HCT116 (cell line): ENCODE results near the gene MAP2K5. TPM values are rescaled to one million over a fixed set of nuclear protein-coding genes. Genes with fewer than 3 reads are reported as not detected.

Source experiments
- ATAC-seq: fragments of 200-7000 bp; cut with Tn5 transposase; 2 replicates; pipeline ENCODE4 v1.9.1; 2020; ENCODE audit warnings: mild to moderate bottlenecking, moderate library complexity
- BruUV-seq: library from RNA; stranded (reverse); fragments of 400-500 nt; replicated peaks from 2 replicates; lab custom pipeline; 2021; lab: Mats Ljungman, UMichigan
- CTCF ChIA-PET: fragments of 300-600 bp; sonication (Branson Sonifier 250); formaldehyde crosslinking; loops from one replicate; lab custom pipeline; 2021; ENCODE audit warnings: antibody characterized with exemption; lab: Charles Lee
- POLR2A ChIA-PET: fragments of 300-600, 350-600 bp; sonication (Branson Sonifier 250); formaldehyde crosslinking; loops from one replicate; lab custom pipeline; 2021; ENCODE audit warnings: antibody characterized with exemption; lab: Charles Lee
- RAD21 ChIA-PET, 2 experiments: fragments of 300-600 bp; sonication (Branson Sonifier 250); formaldehyde crosslinking; loops; one replicate each; lab custom pipeline; 2023; ENCODE audit warnings: low total read pairs in 2 of 2; ENCODE audit not compliant: uncharacterized antibody in 2 of 2, unreplicated experiment in 2 of 2, low non-redundant PET in 1 of 2; lab: Charles Lee
- DNase-seq: peaks from one replicate; pipeline ENCODE4 v3.0.0-alpha.2; 2010; ENCODE audit warnings: low read depth, low spot score
- H2AFZ ChIP-seq: fragments of 200-600 bp; shearing (Covaris generic), sonication (generic); 2 replicates; pipeline ENCODE4 v1.6.1; 2017; ENCODE audit warnings: low read depth, mixed run types, mixed read lengths, antibody characterized with exemption, low read length; ENCODE audit not compliant: poor library complexity, severe bottlenecking
- H3K27ac ChIP-seq: 2 replicates; pipeline ENCODE4 v1.5.1; 2012; ENCODE audit warnings: low read depth, low read length
- H3K27me3 ChIP-seq: fragments of 200-600 bp; sonication (generic); 2 replicates; pipeline ENCODE4 v1.6.1; 2016; ENCODE audit warnings: mixed run types, low read length, mixed read lengths; ENCODE audit not compliant: insufficient read depth
- H3K36me3 ChIP-seq, 2 experiments: fragments of 200-500 bp in 1 of 2; fragments of 200-600 bp in 1 of 2; sonication (Bioruptor generic) in 1 of 2; sonication (generic) in 1 of 2; 2 replicates each; pipeline versions ENCODE4 v1.5.1 to v1.6.1; 2014 to 2016; ENCODE audit warnings: low read length in 2 of 2, inconsistent platforms in 1 of 2, mixed read lengths in 1 of 2, mixed run types in 1 of 2; ENCODE audit not compliant: insufficient read depth in 2 of 2, control insufficient read depth in 1 of 2
- H3K4me1 ChIP-seq, 2 experiments: fragments of 200-600 bp in 1 of 2; sonication (generic) in 1 of 2; 2 replicates each; pipeline versions ENCODE4 v1.5.1 to v1.6.1; 2012 to 2017; ENCODE audit warnings: low read length in 2 of 2, inconsistent platforms in 1 of 2, mild to moderate bottlenecking in 1 of 2, mixed read lengths in 1 of 2, mixed run types in 1 of 2, moderate library complexity in 1 of 2; ENCODE audit not compliant: insufficient read depth in 2 of 2, control insufficient read depth in 1 of 2
- H3K4me2 ChIP-seq: fragments of 200-600 bp; sonication (generic); 2 replicates; pipeline ENCODE4 v1.6.1; 2017; ENCODE audit warnings: mixed run types, low read length, mixed read lengths
- H3K4me3 ChIP-seq, 2 experiments: fragments of 200-600 bp in 1 of 2; sonication (generic) in 1 of 2; replicated peaks in 1 of 2; 2 replicates each; pipeline ENCODE4 v1.5.1; 2011 to 2016; ENCODE audit warnings: low read length in 2 of 2, control low read depth in 1 of 2, low read depth in 1 of 2, mild to moderate bottlenecking in 1 of 2, mixed read lengths in 1 of 2, mixed run types in 1 of 2
- H3K79me2 ChIP-seq: fragments of 200-600 bp; sonication (generic); 2 replicates; pipeline ENCODE4 v1.6.1; 2017; ENCODE audit warnings: mild to moderate bottlenecking, mixed run types, low read length, moderate library complexity, mixed read lengths; ENCODE audit not compliant: insufficient read depth
- H3K9ac ChIP-seq: fragments of 200-600 bp; sonication (generic); 2 replicates; pipeline ENCODE4 v1.6.1; 2016; ENCODE audit warnings: low read length, mixed read lengths
- H3K9me2 ChIP-seq: fragments of 200-600 bp; sonication (generic), shearing (Covaris generic); 2 replicates; pipeline ENCODE4 v1.6.1; 2017; ENCODE audit warnings: mixed run types, mild to moderate bottlenecking, moderate library complexity; ENCODE audit not compliant: insufficient read depth
- H3K9me3 ChIP-seq, 2 experiments: fragments of 200-500 bp in 1 of 2; fragments of 200-600 bp in 1 of 2; sonication (Bioruptor generic) in 1 of 2; sonication (generic) in 1 of 2; 2 replicates each; pipeline ENCODE4 v1.6.1; 2014 to 2017; ENCODE audit warnings: low read length in 2 of 2, mixed read lengths in 2 of 2, inconsistent platforms in 1 of 2, low read depth in 1 of 2, mild to moderate bottlenecking in 1 of 2, mixed run types in 1 of 2, moderate library complexity in 1 of 2; ENCODE audit not compliant: control insufficient read depth in 1 of 2, insufficient read depth in 1 of 2
- H4K20me1 ChIP-seq: fragments of 200-600 bp; sonication (generic), shearing (Covaris generic); 2 replicates; pipeline ENCODE4 v1.6.1; 2017; ENCODE audit warnings: mixed run types, mild to moderate bottlenecking, moderate library complexity; ENCODE audit not compliant: insufficient read depth
- CEBPB ChIP-seq: IDR thresholded peaks from 2 replicates; pipeline ENCODE4 v1.6.1; 2012; ENCODE audit warnings: low read depth
- ELF1 ChIP-seq: IDR thresholded peaks from 2 replicates; pipeline ENCODE4 v1.6.1; 2012; ENCODE audit warnings: low read depth, borderline replicate concordance
- EZH2 ChIP-seq: fragments of 200-600 bp; sonication (generic); IDR thresholded peaks from 2 replicates; pipeline ENCODE4 v1.6.1; 2017; ENCODE audit warnings: antibody characterized with exemption, mixed run types
- EZH2phosphoT487 ChIP-seq: fragments of 200-600 bp; IDR thresholded peaks from 2 replicates; pipeline ENCODE4 v1.6.1; 2018; ENCODE audit warnings: antibody characterized with exemption, borderline replicate concordance
- FOSL1 ChIP-seq: IDR thresholded peaks from 2 replicates; pipeline ENCODE4 v1.6.1; 2012; ENCODE audit warnings: low read depth
- JUND ChIP-seq: IDR thresholded peaks from 2 replicates; pipeline ENCODE4 v1.6.1; 2012
- POLR2AphosphoS5 ChIP-seq: IDR thresholded peaks from 2 replicates; pipeline ENCODE4 v1.6.1; 2011; ENCODE audit warnings: mild to moderate bottlenecking, low read depth, low read length, moderate library complexity
- RAD21 ChIP-seq: IDR thresholded peaks from 2 replicates; pipeline ENCODE4 v1.6.1; 2012; ENCODE audit warnings: low read depth, mild to moderate bottlenecking
- SIN3A ChIP-seq: IDR thresholded peaks from 2 replicates; pipeline ENCODE4 v1.6.1; 2012; ENCODE audit warnings: low read depth
- SP1 ChIP-seq: IDR thresholded peaks from 2 replicates; pipeline ENCODE4 v1.6.1; 2012; ENCODE audit warnings: low read depth
- SRF ChIP-seq: IDR thresholded peaks from 2 replicates; pipeline ENCODE4 v1.6.1; 2012; ENCODE audit warnings: low read depth
- YY1 ChIP-seq: IDR thresholded peaks from 2 replicates; pipeline ENCODE4 v1.6.1; 2011; ENCODE audit warnings: low read length, low read depth, moderate library complexity, mild to moderate bottlenecking; ENCODE audit not compliant: insufficient replicate concordance; ENCODE audit errors: extremely low read depth
- ZFX ChIP-seq: fragments of 450-650 bp; IDR thresholded peaks from 2 replicates; pipeline ENCODE4 v1.6.1; 2017
- ZNF274 ChIP-seq: fragments of 200-500 bp; sonication (Bioruptor generic); IDR thresholded peaks from 2 replicates; pipeline ENCODE4 v1.6.1; 2014; ENCODE audit warnings: mild to moderate bottlenecking, low read depth, low read length, inconsistent platforms
- intact Hi-C: fragments of 100-400 bp; cut with micrococcal nuclease; formaldehyde crosslinking; loops from 2 replicates; pipeline ENCODE4 v1.10.0; 2022
- total RNA-seq: library from RNA; stranded (reverse); gene quantifications from one replicate; pipeline ENCODE4 v1.2.1, GENCODE V29; 2021; ENCODE audit not compliant: unreplicated experiment
- TF ChIP-seq, protein P1 (sequence below): IDR thresholded peaks from 2 replicates; pipeline ENCODE4 v1.6.1; 2012
- TF ChIP-seq, protein P2 (sequence below): IDR thresholded peaks from 2 replicates; pipeline ENCODE4 v1.6.1; 2011; ENCODE audit warnings: mild to moderate bottlenecking, low read length, moderate library complexity; ENCODE audit not compliant: insufficient replicate concordance; ENCODE audit errors: extremely low read depth
- TF ChIP-seq, protein P3 (sequence below): IDR thresholded peaks from 2 replicates; pipeline ENCODE4 v1.6.1; 2012; ENCODE audit warnings: low read depth

The MAP2K5 gene
- total RNA-seq, 1 experiment from 2014 or later: 15.6 TPM

DNA sequence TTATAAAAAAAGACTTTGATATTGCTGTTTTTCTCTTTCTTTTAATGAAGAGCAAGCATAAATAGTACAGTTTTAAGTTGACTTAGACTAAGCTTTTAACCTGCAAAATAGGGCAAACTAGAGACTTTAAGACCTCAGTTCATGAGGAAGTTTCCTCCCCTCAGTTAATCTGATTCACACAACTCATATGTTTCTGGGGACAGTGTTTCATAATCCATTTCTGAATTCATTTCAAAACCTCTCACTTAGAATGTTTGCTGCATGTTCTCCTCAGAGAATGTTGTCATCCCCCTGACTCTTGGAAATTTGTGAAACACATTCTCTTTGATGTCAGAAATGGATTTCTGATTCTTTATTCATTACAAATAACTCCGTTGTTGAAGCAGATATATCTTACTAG is 203.5 kb downstream of the MAP2K5 start:
- no peak overlapping the region for H3K4me2 ChIP-seq
- H3K27ac ChIP-seq: no peak overlapping the region
- no peaks in the 10 kb centered on the region for H3K79me2 ChIP-seq
- intact Hi-C loops: no loop called here
- no peaks in the 10 kb centered on the region for H4K20me1 ChIP-seq
- ChIA-PET CTCF (no interaction called here), POLR2A (interaction anchor here (0.9 kb wide), 1 partner anchor 9 kb away, joined by 3 read pairs; no protein-coding TSS in a partner anchor), RAD21 (no interaction called here)
- no peaks in the 10 kb centered on the region for H3K9me3 ChIP-seq
- H3K9ac ChIP-seq: no peak overlapping the region
- no peaks in the 10 kb centered on the region for H3K27me3 ChIP-seq
- no peaks in the 10 kb centered on the region for H3K4me1 ChIP-seq
- DNase-seq: no peak
- H3K9me2 ChIP-seq: no peaks in the 10 kb centered on the region
- H3K4me3 ChIP-seq: no peak overlapping the region
- H3K36me3 ChIP-seq: no peaks in the 10 kb centered on the region
- BruUV-seq: no TSS peak
- H2AFZ ChIP-seq: no peak overlapping the region
- ATAC-seq: no peak
- TF ChIP-seq ELF1 (no peak), RAD21 (no peak), FOSL1 (no peak), YY1 (no peak), EZH2 (no peak), ZNF274 (no peak), SIN3A (no peak), SP1 (no peak)
- TF ChIP-seq, protein P1, sequence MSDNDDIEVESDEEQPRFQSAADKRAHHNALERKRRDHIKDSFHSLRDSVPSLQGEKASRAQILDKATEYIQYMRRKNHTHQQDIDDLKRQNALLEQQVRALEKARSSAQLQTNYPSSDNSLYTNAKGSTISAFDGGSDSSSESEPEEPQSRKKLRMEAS: no peak

DNA sequence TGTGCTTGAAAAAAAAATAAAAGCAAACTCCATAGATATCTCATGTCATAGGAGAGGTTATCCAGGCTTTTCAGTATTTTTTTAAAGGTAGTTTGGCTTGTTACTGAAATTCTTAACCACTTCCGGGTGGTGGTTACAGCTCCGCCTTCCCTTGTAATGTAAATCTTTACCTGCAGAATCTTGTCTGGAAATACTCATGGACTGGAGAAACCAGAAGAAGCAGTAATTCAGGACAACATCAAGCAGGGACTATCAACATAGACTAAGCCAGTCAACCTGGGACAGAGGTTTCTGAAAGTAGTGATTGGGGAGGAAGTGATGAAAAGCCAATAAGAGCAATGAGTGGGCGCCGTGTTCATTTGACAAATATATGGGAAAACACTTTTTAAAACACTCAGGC is 203.9 kb downstream of the MAP2K5 start:
- H3K27me3 ChIP-seq: no peaks in the 10 kb centered on the region
- H2AFZ ChIP-seq: no peak overlapping the region
- ChIA-PET POLR2A (no interaction called here), RAD21 (no interaction called here), CTCF (no interaction called here)
- H4K20me1 ChIP-seq: no peaks in the 10 kb centered on the region
- H3K9ac ChIP-seq: no peak overlapping the region
- no peaks in the 10 kb centered on the region for H3K4me1 ChIP-seq
- no peaks in the 10 kb centered on the region for H3K79me2 ChIP-seq
- H3K4me3 ChIP-seq: no peak overlapping the region
- H3K4me2 ChIP-seq: no peak overlapping the region
- BruUV-seq: no TSS peak
- DNase-seq: no peak
- ATAC-seq: no peak
- no peaks in the 10 kb centered on the region for H3K9me2 ChIP-seq
- H3K36me3 ChIP-seq: no peaks in the 10 kb centered on the region
- H3K9me3 ChIP-seq: no peaks in the 10 kb centered on the region
- intact Hi-C loops: no loop called here
- no peak overlapping the region for H3K27ac ChIP-seq
- no peak for TF ChIP-seq RAD21
- no peak for TF ChIP-seq EZH2phosphoT487
- TF ChIP-seq ZNF274: no peak
- TF ChIP-seq CEBPB: no peak
- no peak for TF ChIP-seq POLR2AphosphoS5
- no peak for TF ChIP-seq SRF
- TF ChIP-seq, protein P2, sequence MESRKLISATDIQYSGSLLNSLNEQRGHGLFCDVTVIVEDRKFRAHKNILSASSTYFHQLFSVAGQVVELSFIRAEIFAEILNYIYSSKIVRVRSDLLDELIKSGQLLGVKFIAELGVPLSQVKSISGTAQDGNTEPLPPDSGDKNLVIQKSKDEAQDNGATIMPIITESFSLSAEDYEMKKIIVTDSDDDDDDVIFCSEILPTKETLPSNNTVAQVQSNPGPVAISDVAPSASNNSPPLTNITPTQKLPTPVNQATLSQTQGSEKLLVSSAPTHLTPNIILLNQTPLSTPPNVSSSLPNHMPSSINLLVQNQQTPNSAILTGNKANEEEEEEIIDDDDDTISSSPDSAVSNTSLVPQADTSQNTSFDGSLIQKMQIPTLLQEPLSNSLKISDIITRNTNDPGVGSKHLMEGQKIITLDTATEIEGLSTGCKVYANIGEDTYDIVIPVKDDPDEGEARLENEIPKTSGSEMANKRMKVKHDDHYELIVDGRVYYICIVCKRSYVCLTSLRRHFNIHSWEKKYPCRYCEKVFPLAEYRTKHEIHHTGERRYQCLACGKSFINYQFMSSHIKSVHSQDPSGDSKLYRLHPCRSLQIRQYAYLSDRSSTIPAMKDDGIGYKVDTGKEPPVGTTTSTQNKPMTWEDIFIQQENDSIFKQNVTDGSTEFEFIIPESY: no peak
- TF ChIP-seq, protein P1: no peak
- TF ChIP-seq ZFX: no peak
- no peak for TF ChIP-seq SP1
- TF ChIP-seq JUND: no peak
- TF ChIP-seq, protein P3, sequence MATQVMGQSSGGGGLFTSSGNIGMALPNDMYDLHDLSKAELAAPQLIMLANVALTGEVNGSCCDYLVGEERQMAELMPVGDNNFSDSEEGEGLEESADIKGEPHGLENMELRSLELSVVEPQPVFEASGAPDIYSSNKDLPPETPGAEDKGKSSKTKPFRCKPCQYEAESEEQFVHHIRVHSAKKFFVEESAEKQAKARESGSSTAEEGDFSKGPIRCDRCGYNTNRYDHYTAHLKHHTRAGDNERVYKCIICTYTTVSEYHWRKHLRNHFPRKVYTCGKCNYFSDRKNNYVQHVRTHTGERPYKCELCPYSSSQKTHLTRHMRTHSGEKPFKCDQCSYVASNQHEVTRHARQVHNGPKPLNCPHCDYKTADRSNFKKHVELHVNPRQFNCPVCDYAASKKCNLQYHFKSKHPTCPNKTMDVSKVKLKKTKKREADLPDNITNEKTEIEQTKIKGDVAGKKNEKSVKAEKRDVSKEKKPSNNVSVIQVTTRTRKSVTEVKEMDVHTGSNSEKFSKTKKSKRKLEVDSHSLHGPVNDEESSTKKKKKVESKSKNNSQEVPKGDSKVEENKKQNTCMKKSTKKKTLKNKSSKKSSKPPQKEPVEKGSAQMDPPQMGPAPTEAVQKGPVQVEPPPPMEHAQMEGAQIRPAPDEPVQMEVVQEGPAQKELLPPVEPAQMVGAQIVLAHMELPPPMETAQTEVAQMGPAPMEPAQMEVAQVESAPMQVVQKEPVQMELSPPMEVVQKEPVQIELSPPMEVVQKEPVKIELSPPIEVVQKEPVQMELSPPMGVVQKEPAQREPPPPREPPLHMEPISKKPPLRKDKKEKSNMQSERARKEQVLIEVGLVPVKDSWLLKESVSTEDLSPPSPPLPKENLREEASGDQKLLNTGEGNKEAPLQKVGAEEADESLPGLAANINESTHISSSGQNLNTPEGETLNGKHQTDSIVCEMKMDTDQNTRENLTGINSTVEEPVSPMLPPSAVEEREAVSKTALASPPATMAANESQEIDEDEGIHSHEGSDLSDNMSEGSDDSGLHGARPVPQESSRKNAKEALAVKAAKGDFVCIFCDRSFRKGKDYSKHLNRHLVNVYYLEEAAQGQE: no peak
- no peak for TF ChIP-seq EZH2
